GM21515 (cell line): ENCODE measurements around the gene TIMM44.
A peak's percentile ranks its signal among the peaks of the same experiment; 100 is the strongest.

Experiments
- ATAC-seq: cut with Tn5 transposase; IDR thresholded peaks from one replicate; pipeline ENCODE4 v1.9.1; 2021; ENCODE audit not compliant: unreplicated experiment

Gene TIMM44

DNA sequence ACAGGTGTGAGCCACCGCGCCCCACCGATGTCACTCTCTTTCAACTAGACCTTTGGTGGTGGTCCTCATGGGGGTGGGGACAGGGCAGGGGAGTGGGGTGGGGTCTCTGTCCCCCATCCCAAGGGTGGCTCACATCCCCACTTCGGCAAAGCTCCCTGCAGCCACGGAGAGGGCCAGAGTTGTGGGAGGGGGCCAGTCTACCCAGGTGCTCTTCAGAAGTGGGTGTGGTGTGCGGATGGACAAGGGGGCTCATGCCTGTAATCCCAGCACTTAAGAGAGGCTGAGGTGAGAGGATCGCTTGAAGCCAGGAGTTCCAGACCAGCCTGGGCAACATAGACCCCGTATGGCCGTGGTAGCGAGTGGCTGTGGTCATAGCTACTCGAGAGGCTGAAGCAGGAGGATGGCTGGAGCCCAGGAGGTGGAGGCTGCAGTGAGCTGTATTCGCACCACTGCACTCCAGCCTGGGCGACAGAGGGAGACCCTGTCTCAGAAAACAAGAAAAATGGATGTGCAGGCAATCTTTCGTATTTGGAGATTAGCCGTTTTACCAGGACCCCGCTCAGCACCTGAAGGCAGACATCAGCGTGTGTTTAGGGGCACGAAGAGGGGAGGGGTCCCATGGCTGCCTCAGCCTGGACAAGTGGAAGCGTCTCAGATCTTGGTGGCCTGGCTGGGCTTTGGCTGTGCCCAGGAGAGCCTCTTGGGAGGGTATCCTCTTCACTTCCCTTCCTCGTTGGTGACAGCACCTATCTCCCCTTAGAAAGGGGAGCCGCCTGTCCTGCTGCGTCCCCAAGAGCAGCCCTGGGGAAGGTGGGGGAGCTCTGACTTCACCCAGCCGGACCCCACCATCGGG lies 28.0 kb downstream of the TIMM44 start:
- no peak for ATAC-seq

DNA sequence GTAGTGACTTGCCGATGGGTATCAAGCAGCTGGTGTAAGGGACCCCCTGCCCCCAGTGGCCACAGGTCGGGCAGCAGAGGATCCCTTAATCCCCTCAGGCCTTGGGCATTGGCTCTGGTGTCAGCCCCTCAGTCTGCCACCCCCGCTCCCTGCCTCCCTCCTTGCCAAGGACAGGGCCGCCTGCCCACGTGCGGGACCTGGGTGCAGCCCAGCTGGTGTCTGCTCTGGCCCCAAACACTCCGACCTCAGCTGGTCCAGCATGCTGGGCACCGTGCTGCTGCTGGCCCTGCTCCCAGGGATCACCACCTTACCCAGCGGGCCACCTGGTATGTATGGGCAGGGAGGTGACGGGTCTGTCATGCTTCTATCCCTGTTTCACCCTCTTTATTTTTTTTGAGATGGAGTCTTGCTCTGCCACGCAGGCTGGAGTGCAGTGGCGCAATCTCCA lies 28.8 kb downstream of the TIMM44 start, which contains the start of gene TGFBR3L:
TSS of gene TGFBR3L (plus strand) at position 233 of the 448 bp plus-strand sequence.
- ATAC-seq, result no peak

DNA sequence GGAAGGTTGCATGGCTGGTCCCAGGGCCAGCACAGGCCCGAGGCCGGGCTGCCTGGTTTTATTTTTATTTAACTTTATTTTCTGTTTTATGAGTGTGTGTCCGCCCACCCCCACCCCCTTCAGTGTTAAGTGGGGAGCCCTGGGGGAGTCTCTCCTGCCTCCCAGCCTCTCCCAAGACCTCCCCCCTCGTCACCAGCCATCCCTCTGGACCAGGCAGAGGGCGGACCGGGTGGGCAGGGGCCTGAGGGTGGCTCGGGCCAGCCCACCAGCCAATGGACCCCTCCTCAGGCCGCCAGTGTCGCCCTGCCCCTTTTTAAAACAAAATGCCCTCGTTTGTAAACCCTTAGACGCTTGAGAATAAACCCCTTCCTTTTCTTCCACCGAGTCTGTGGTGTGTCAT lies 29.4 kb downstream of the TIMM44 start:
- ATAC-seq, result no peak

- ATAC-seq, result no peak
Measured at GRCh38 chr19:7913652-7914051, 29.8 kb downstream of the TIMM44 start.

DNA sequence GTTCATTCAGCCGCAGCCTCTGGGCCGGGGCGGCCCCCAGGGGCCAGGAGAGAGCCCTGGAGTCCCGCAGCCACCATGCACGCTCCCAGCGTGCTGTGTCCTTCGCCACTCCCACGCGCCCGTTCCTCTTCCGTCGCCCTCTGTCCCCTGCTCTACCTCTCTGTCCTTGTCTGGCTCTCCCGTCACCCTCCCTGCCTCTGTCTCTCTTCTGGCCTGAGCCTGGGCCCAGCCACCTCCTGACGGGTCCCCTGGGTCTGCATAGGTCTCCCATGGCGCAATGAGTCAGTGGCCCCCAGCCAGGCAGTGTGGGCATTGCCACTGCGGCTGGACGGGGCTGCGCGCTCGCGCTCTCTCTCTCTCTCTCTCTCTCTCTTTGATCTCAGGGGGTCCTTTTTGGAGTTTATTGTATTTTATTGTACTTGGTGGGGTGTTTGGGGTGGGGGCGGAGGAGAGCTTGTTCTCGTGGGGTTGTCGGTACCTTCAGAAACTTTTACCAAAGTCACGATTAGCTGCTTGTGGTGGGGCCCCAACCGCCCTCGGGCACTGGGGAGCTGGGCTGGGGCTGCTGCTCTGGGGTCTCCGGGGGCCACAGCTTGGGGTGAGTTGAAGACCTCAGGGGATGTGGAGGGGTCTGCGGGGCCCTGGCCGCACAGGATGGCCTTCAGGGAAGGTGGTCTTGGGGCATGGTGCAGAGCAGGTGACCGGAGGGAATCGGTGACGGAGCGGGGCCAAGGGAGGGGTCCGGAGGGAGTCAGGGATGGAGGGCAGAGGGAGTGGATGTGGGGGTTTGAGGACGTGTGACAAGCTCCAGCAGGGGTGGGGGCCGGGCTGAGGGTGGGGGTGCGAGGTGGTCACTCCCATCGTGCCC lies 30.5 kb downstream of the TIMM44 start:
- ATAC-seq, result no peak

DNA sequence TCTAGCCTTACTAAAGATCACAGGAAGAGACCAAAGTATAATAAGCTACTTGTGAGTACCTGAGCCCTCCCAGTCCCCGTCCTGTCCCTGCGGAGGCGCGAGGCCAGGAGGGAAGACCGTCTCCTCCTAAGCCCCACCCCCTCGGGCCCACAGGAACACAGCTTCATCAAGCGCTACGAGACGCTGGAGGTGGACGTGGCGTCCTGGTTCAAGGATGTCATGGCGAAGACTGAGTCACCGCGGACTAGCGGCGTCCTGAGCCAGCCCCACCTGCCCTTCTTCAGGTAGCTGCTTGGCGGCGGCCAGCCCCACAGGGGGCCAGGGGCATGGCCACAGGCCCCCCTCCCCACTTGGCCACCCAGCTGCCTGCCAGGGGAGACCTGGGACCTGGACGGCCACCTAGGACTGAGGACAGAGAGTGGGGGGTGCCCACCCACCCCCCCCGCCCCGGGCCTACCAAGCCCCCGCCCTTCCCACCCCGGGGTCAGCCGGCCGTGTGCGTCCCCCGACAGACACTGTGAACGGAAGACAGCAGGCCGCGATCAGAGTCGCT lies 31.2 kb downstream of the TIMM44 start:
- ATAC-seq, result no peak

- ATAC-seq, result no peak
Measured at GRCh38 chr19:7911508-7912143, 31.8 kb downstream of the TIMM44 start.

DNA sequence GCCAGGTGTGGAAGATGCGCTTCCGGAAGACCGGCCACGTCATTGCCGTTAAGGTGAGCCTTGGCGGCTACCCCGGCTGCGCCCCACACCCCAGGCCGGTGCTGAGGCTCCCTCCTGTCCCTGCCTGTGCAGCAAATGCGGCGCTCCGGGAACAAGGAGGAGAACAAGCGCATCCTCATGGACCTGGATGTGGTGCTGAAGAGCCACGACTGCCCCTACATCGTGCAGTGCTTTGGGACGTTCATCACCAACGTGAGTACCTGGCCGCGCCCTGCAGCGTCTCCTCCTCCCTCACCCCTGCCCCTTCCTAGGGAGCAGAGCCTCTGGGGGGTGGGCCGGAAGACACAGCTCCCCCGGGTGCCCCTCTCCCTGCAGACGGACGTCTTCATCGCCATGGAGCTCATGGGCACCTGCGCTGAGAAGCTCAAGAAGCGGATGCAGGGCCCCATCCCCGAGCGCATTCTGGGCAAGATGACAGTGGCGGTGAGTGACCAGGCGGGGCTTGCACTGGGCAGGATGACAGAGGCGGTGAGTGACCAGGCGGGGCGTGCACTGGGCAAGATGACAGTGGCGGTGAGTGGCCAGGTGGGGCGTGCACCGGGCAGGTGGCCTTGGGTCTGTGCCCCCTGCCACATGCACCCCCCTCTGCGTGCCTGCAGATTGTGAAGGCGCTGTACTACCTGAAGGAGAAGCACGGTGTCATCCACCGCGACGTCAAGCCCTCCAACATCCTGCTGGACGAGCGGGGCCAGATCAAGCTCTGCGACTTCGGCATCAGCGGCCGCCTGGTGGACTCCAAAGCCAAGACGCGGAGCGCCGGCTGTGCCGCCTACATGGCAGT lies 32.9 kb downstream of the TIMM44 start:
- ATAC-seq, result no peak

- ATAC-seq, result no peak
Measured at GRCh38 chr19:7909471-7910067, 33.9 kb downstream of the TIMM44 start.

- ATAC-seq, result no peak
Measured at GRCh38 chr19:7908742-7909461, 34.6 kb downstream of the TIMM44 start.

- ATAC-seq, result no peak
Measured at GRCh38 chr19:7908078-7908699, 35.3 kb downstream of the TIMM44 start.

GRCh38 chr19:7907544-7907943 lies 35.9 kb downstream of the TIMM44 start:
- no peak for ATAC-seq

GRCh38 chr19:7907122-7907521 lies 36.3 kb downstream of the TIMM44 start:
- ATAC-seq, result no peak

DNA sequence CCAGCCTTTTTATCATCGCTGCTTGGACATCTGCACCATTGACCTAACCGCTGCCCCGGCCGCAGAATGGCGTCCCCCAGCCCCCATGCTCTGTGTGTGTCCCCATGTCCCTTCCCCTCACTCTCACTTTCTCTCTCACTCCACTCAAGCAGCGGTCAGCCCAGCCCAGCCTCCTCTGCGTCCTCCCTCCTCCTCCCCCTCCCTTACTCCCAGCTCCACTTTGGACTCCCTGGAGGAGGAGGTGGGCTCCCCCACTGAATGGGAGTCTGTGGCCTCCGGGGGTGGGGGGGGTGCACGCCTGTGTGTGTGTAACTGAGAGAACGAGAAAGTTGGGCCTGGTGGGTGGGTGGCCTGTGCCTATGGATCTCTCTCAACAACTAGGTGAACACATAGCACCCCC lies 37.6 kb downstream of the TIMM44 start:
- no peak for ATAC-seq

- ATAC-seq, result no peak
Measured at GRCh38 chr19:7905268-7905667, 38.2 kb downstream of the TIMM44 start.

- peak; percentile 33 for ATAC-seq
Measured at GRCh38 chr19:7904074-7905020, 39.1 kb downstream of the TIMM44 start.

- peak; percentile 76 for ATAC-seq
Measured at GRCh38 chr19:7903244-7904073, 40.0 kb downstream of the TIMM44 start, which contains the start of gene MAP2K7. Gene MAP2K7, plus strand, starts transcription at chr19:7903877. Its CDS starts 68 bp downstream, at chr19:7903945.
